ENCODE data around the gene ATP5F1D. TPM values are rescaled to one million over a fixed set of nuclear protein-coding genes. Genes with fewer than 3 reads are reported as not detected.

ATP5F1D gene
- total RNA-seq, 2 donors from 2014 or later = 148 to 210 TPM

DNA sequence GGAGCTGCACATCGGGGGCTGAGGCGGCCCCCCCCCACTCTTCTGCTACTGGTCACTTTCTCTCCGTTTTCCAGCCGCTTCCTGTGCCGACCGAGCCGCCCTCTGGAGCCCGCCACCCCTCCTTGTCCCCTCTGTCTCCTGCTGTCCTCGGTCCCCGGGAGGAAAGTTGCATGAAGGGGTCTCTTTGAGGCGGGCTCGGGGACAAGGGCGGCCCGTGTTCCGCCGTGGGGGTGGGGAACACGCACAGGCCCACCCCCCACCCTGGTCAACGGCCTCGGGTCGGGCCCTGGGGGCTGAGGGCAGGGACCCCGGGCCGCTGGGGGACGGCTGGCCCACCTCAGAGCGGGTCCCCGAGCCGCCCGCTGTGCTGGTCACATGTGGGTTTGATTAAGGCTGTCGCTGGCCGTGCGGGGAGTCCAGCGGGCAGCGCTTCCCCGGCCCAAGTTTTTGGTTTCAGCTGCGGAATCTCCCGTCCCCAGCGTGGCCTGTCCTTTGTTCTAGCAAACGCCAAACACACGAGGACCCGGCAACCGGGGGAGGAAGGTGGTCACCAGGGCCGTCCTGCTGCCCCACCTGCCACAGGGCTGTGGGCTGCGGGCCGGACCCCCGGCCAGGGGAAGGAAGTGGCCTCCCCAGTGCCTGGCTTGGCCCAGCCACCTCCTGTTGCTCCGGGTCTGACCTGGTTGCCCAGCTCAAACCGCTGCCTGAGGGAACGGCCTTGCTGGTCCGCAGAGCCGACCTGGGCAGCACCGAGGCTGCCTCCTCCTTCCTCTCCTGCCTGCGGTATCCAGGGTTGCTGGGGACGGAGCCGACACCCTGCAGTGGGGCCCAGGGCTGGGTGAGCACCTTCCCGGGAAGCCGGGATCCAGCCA is 46.0 kb downstream of the ATP5F1D start:
- Mint-ChIP-seq H3K27ac (no peak overlapping the region), H3K36me3 (ENCODE audit: low read depth) (no peaks in the 10 kb centered on the region), H3K9me3 (no peaks in the 10 kb centered on the region), H3K27me3 (peaks cover 18% of the 10 kb centered on the region), H3K4me3 (no peak overlapping the region), H3K4me1 (no peaks in the 10 kb centered on the region)
- no peak for ATAC-seq (replicated peaks)

DNA sequence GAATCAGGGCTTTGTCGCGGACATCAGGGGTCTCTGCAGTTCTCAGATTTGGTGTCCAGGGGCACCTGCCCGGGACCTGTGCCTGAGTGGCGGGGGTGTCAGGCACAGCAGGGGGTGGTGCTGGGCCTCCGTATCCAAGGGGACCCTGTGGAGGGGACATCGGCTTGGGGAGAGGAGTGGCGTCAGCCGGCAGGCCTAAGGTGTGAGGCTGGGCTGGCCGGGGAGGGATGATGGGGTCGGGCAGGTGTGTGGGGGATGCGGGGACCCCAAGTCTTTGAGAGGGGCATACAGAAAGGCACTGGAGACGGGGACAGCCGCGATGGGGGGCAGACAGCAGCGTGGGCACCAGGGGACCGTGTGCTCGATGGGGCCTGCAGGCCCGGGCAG is 46.7 kb downstream of the ATP5F1D start:
- no peak for ATAC-seq (replicated peaks)
- Mint-ChIP-seq H3K4me1 (no peaks in the 10 kb centered on the region), H3K36me3 (ENCODE audit: low read depth) (no peaks in the 10 kb centered on the region), H3K9me3 (no peaks in the 10 kb centered on the region), H3K4me3 (no peak overlapping the region), H3K27ac (no peak overlapping the region), H3K27me3 (peaks cover 19% of the 10 kb centered on the region)

DNA sequence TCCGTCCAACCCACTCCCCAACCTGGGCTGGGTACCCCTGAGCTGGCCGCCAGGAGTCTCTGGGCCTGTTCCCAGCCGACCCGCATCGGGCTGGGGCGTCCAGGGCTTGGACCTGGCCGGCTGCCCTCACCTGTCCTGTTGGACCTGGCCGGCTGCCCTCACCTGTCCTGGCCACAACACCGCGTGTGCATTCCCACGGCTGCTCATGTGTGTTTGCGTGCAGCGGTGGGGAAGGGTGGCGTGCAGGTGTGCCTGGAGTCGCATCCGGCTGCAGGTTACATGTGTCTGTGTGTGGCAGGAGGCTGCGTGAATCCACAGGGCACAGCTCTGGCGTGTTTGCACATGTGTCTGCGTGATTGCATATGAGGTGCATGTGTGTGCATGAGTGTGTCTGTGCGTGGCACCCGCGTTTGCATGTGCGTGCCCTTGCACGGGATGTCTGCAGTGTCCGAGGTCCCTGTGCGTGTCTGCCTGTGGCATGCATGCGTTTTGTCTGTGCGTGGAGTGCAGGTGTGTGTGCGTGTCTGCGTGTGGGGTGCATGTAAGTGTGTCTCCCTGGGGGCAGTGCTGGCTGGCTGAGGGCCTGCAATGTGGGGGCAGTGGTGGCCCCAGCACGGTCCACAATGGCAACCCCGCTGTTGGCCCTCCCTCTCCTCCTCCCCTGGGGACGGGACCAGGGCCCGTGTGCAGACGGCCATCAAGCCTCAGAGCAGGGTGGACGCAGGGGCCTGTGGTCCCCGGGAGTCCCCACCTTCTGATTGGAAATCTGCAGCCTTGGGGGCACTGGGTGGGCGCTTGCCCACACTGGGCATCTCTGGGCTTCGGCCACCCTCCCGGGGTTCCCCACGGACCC is 47.5 kb downstream of the ATP5F1D start:
- Mint-ChIP-seq H3K4me1 (no peaks in the 10 kb centered on the region), H3K27me3 (peaks cover 19% of the 10 kb centered on the region), H3K36me3 (ENCODE audit: low read depth) (no peaks in the 10 kb centered on the region), H3K4me3 (no peak overlapping the region), H3K9me3 (no peaks in the 10 kb centered on the region), H3K27ac (no peak overlapping the region)
- no peak for ATAC-seq (replicated peaks)

DNA sequence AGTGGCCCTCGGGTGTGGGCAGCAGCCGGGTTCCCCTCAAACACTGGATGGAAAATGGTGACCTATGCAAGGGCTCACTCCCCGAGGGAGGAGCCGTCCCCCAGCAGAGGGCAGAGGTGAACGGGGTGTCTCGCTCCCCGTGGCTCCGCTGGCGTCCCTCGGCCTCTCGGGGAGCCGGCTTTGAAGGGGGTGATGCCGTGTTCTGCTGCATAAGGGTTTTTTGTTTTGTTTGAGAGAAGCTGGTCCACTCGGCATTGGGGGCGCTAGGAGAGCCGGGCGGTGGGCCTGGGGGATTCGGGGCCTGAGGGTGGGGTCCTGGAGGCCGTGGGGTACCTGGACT is 48.1 kb downstream of the ATP5F1D start:
- Mint-ChIP-seq H3K4me3 (no peak overlapping the region), H3K36me3 (ENCODE audit: low read depth) (no peaks in the 10 kb centered on the region), H3K9me3 (no peaks in the 10 kb centered on the region), H3K4me1 (no peaks in the 10 kb centered on the region), H3K27me3 (peaks cover 13% of the 10 kb centered on the region), H3K27ac (no peak overlapping the region)
- no peak for ATAC-seq (replicated peaks)

DNA sequence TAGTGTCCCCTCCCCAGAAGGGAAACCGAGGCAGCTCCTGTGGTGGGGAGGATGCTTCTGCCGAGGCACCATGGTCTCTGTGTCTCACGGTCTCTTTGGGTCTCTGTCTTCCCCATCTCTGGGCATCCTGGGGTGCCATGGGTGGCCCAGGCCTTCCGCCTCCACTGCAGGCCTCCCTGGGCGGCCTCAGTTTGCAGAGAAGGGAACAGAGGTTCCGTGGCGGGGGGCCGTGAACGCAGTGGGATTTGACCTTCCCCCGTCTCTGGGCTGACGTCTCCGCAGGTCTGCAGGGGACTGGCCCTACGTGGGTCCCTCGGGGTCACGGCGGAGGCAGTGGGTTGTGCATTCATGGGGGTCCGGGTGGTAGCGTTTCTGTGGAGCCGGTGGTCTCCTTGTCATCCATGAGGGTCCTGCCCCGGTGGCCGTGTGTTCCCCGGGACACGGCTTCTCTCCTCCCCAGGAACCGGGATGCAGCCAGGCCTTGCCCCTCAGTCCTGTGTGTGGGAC is 48.7 kb downstream of the ATP5F1D start:
- Mint-ChIP-seq H3K4me3 (no peak overlapping the region), H3K27me3 (peaks cover 10% of the 10 kb centered on the region), H3K36me3 (ENCODE audit: low read depth) (no peaks in the 10 kb centered on the region), H3K9me3 (no peaks in the 10 kb centered on the region), H3K4me1 (no peaks in the 10 kb centered on the region), H3K27ac (no peak overlapping the region)
- no peak for ATAC-seq (replicated peaks)

DNA sequence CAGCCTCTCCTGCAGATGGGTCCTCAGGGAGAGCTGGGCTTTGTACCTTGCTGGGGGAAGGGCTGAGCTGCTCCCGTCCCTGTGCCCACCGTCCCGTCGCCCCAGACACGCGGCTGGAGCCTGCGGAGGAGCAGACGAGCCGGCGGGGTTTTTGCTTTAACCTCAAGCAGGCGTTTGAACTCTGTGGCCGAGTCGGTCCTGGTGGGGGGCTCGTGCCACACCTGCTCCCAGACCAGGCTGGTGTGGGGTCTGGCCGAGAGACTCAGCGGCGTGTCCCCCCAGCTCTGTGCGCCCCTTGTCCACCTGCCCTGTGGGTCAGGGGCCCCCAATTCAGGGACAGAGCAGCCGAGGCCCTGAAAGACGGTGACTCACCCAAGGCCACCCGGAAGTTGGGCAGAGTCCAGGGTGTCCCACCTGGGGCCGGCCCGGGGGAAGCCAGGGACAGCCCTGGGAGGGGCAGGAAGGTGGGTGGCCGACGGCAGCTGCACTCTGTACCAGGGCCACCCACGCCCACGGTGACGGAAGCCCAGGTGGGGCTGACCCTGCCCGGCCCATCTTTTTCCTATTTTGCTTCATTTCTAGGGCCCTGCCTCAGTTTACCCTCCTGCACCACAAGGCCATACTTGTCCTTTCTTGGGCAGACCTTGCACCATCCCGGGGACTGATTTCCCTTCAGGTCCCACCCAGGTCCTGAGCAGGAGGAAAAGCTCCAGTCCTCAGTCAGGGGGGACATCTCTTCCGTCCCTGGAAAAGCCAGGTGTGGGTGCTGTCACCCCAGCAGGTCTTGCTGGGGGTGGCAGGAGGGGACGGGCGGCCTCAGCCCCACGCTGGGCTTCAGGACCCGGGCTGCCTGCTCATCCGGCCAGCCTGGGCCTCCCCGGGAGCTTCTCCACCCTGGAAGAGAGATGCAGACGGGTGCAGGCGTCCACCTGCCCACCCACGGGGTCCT is 49.4 kb downstream of the ATP5F1D start:
- no peak overlapping the region for H3K27ac Mint-ChIP-seq
- H3K9me3 Mint-ChIP-seq = no peaks in the 10 kb centered on the region
- H3K27me3 Mint-ChIP-seq = peaks cover 10% of the 10 kb centered on the region
- no peaks in the 10 kb centered on the region for H3K4me1 Mint-ChIP-seq
- no peak for ATAC-seq (replicated peaks)
- H3K4me3 Mint-ChIP-seq = no peak overlapping the region
- no peaks in the 10 kb centered on the region for H3K36me3 Mint-ChIP-seq (ENCODE audit: low read depth)

DNA sequence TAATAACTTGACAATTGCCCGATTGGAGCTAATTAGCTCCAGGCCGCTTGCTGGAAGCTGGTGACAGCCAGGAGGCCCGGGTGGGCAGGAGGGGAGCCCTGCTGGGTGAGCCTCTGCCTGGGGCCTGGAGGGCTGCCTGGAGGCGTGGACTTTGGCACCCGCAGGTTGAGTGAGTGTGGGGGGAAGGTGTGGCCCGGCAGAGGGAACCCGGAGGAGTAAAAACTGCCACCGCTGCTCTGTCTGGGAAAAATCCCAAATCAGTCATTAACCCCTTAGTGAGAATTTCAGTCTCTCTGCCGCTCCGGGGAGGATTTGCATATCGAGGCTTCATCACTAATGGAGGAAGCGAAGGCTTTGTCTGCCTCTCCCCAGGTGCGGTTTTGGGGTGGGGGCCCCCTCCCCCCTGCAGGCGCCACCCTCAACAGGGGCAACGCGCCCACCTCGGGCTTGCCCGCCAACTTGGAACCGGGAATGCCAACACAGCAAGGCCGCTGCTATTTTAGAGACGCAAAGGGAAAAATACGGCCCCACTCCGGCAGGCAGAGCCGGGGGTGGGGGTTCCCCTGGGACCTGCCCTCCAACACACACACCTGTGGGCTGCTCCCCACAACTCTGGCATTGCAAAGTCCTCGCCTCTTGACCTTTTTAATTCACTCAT is 50.3 kb downstream of the ATP5F1D start:
- Mint-ChIP-seq H3K27ac (no peak overlapping the region), H3K27me3 (peaks cover 6% of the 10 kb centered on the region), H3K9me3 (no peaks in the 10 kb centered on the region), H3K4me1 (no peaks in the 10 kb centered on the region), H3K4me3 (no peak overlapping the region), H3K36me3 (ENCODE audit: low read depth) (no peaks in the 10 kb centered on the region)
- ATAC-seq (replicated peaks) = no peak

DNA sequence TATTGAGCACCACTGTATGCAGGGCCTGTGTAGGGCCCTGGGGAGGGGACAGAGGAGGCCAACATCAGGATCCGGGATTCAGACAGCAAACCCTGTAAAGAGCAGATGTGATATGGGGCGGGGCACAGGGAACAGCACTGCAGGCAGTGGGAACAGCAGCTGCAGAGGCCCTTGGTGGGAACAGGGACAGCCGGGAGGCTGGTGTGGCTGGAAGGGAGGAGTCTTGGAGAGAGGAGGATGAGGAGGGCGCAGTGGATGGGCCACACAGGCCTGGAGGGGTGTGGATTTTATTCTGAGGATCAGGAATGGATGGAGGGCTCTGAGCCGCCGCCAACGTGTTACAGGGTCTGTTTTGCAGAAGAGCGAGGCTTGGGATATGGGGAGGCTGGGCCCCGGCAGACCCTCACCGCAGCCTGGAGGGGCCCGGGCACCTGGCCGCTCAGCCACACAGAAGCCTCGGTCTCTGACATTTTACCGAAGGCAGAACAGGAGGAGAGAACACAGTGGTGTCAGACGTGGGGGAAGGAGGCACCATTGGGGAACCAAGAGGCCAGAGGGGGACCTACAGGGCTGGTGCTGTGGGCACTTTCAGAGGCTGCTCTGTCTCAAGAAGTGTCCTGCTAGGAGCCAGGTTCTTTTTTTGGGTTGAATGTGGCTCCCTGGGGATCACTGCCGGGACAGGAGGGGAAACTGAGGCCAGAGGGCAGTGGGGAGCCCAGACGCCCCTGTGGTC is 51.0 kb downstream of the ATP5F1D start:
- Mint-ChIP-seq H3K9me3 (no peaks in the 10 kb centered on the region), H3K4me1 (no peaks in the 10 kb centered on the region), H3K4me3 (no peak overlapping the region), H3K36me3 (ENCODE audit: low read depth) (no peaks in the 10 kb centered on the region), H3K27ac (no peak overlapping the region), H3K27me3 (peaks cover 6% of the 10 kb centered on the region)
- no peak for ATAC-seq (replicated peaks)

DNA sequence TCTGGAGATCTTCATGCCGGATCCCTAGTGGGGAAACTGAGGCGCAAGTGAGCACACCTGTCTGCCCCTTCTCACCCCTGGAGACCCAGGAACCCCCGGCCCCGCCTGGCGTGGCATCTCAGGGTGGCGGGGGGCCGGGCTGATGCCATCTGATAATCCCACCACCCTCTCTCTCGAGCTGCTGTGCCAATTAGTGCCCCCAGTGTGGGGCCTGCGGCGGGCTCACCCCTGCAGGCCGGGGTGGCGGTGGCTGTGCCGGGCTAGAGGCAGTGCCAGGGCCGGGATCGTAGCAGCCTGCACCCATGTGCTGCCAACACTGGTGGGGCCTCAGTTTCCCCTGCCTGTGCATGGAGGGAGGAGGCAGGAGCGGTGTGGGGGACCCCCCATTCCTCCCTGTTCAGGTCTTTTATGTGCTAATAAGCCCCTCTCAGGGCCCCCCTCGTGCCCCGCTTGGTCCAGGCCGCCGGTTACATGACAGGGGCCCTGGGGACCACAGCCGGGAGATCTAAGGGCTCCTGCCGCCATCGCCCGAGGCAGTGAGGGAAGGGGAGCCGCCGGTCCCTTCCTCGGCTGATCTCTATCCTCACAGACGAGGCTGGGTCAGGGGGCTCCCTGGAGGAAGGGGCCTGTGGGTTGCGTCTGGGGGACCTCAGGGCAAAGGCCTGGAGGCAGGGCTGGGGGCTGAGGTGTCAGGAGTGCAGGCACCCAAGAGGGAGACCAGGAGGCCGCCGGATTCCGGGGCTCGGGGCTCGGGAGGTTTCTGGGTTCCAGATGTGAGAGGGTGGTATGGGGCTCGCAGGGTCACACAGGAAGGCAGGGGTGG is 52.4 kb downstream of the ATP5F1D start:
- no peaks in the 10 kb centered on the region for H3K9me3 Mint-ChIP-seq
- no peaks in the 10 kb centered on the region for H3K36me3 Mint-ChIP-seq (ENCODE audit: low read depth)
- no peaks in the 10 kb centered on the region for H3K4me1 Mint-ChIP-seq

More for the DNA sequence above, 52.4 kb downstream of the ATP5F1D start:
- H3K27me3 Mint-ChIP-seq = peaks cover 6% of the 10 kb centered on the region
- no peak for ATAC-seq (replicated peaks)
- no peak overlapping the region for H3K27ac Mint-ChIP-seq
- H3K4me3 Mint-ChIP-seq = no peak overlapping the region

Other genes starting within 250 kb of the ATP5F1D start
- under 1 TPM in 1 of 2 donors, not detected in 1; 0.21 TPM for gene GRIN3B, start 241.3 kb upstream of the ATP5F1D start, total RNA-seq
- gene TMEM259, start 220.6 kb upstream of the ATP5F1D start, total RNA-seq = 100 to 1,000 TPM; 101 to 120 TPM
- not detected for gene RNU6-2, start 220.2 kb upstream of the ATP5F1D start, total RNA-seq
- gene CNN2, start 215.1 kb upstream of the ATP5F1D start, total RNA-seq = 100 to 1,000 TPM; 152 to 246 TPM
- 10 to 100 TPM; 21.8 to 31.2 TPM for gene ABCA7, start 201.6 kb upstream of the ATP5F1D start, total RNA-seq
- gene ARHGAP45, start 174.6 kb upstream of the ATP5F1D start, total RNA-seq = 100 to 1,000 TPM; 211 to 310 TPM
- gene POLR2E, start 146.4 kb upstream of the ATP5F1D start, total RNA-seq = 100 to 1,000 TPM; 155 to 248 TPM
- 100 to 1,000 TPM; 110 to 170 TPM for gene GPX4, start 137.8 kb upstream of the ATP5F1D start, total RNA-seq
- gene SBNO2, start 67.5 kb upstream of the ATP5F1D start, total RNA-seq = 100 to 1,000 TPM; 119 to 139 TPM
- gene STK11, start 36.0 kb upstream of the ATP5F1D start, total RNA-seq = 10 to 100 TPM; 77.0 to 86.6 TPM
- gene CBARP, start 3.7 kb upstream of the ATP5F1D start, total RNA-seq = 1 to 10 TPM in 1 of 2 donors, under 1 TPM in 1; 0.77 to 1.4 TPM
- 10 to 100 TPM; 51.4 to 56.8 TPM for gene MIDN, start 6.8 kb downstream of the ATP5F1D start, total RNA-seq
- gene CIRBP, start 27.6 kb downstream of the ATP5F1D start, total RNA-seq = 100 to 1,000 TPM; 150 to 172 TPM
- gene FAM174C, start 33.8 kb downstream of the ATP5F1D start, total RNA-seq = 10 to 100 TPM; 52.9 to 85.9 TPM
- gene EFNA2, start 44.1 kb downstream of the ATP5F1D start, total RNA-seq = not detected
- gene NDUFS7, start 142.2 kb downstream of the ATP5F1D start, total RNA-seq = 10 to 100 TPM; 51.5 to 87.9 TPM
- gene GAMT, start 159.8 kb downstream of the ATP5F1D start, total RNA-seq = 10 to 100 TPM in 1 of 2 donors, 1 to 10 TPM in 1; 4.9 to 11.2 TPM
- gene DAZAP1, start 165.8 kb downstream of the ATP5F1D start, total RNA-seq = 100 to 1,000 TPM; 161 to 271 TPM
- gene RPS15, start 196.6 kb downstream of the ATP5F1D start, total RNA-seq = 1,000 to 10,000 TPM; 1,611 to 1,688 TPM
- under 1 TPM; 0.04 to 0.21 TPM for gene APC2, start 208.4 kb downstream of the ATP5F1D start, total RNA-seq
- gene C19orf25, start 237.5 kb downstream of the ATP5F1D start, total RNA-seq = 10 to 100 TPM; 36.5 to 37.2 TPM
- 1 to 10 TPM; 2.4 to 7.8 TPM for gene PCSK4, start 248.6 kb downstream of the ATP5F1D start, total RNA-seq
- gene REEP6, start 249.4 kb downstream of the ATP5F1D start, total RNA-seq = 1 to 10 TPM; 1.7 to 2.2 TPM